Peyer's patch (tissue), 4 donors: ENCODE measurements around the gene PFKFB3. TPM values are rescaled to one million over a fixed set of nuclear protein-coding genes. Genes with fewer than 3 reads are reported as not detected.
"Not testable (repeated sequence)": the region's sequence is repeated elsewhere in the genome, so short reads cannot be mapped to it uniquely, and the experiment has no call there.

Experiments
- DNase-seq, 3 donors: peaks; one replicate each; pipeline ENCODE4 v3.0.0-alpha.2; 2017 to 2019
- H3K27ac ChIP-seq, 4 donors: fragments of 200-600 bp; sonication (generic); one replicate each; pipeline ENCODE4 v1.5.1; 2016 to 2019
- H3K27me3 ChIP-seq, 2 donors: fragments of 200-600 bp; sonication (generic); one replicate each; pipeline ENCODE4 v1.5.1; 2019
- H3K36me3 ChIP-seq, 3 donors: fragments of 200-600 bp; sonication (generic); one replicate each; pipeline ENCODE4 v1.5.1; 2016 to 2019
- H3K4me1 ChIP-seq, 4 donors: fragments of 200-600 bp; sonication (generic); one replicate each; pipeline ENCODE4 v1.5.1; 2016 to 2019
- H3K4me3 ChIP-seq, 4 donors: fragments of 200-600 bp; sonication (generic); 1 replicate in 3 of 4; 2 replicates in 1 of 4; pipeline ENCODE4 v1.5.1; 2016 to 2019; ENCODE audit warnings: mild to moderate bottlenecking in 1 of 4
- H3K9me3 ChIP-seq, 4 donors: fragments of 200-600 bp; sonication (generic); one replicate each; pipeline ENCODE4 v1.5.1; 2016 to 2019; ENCODE audit warnings: mild to moderate bottlenecking in 1 of 4
- CTCF ChIP-seq, 6 experiments: fragments of 450-650 bp in 4 of 6; fragments of 200-600 bp in 2 of 6; sonication (generic) in 1 of 6; IDR thresholded peaks; one replicate each; pipeline ENCODE4 v1.5.1; 2017 to 2019; ENCODE audit warnings: antibody characterized with exemption in 6 of 6, mild to moderate bottlenecking in 3 of 6, moderate library complexity in 1 of 6
- POLR2A ChIP-seq, 2 donors: fragments of 450-650 bp; IDR thresholded peaks; one replicate each; pipeline ENCODE4 v1.5.1; 2017; ENCODE audit warnings: antibody characterized with exemption in 2 of 2, mild to moderate bottlenecking in 2 of 2, moderate library complexity in 2 of 2
- total RNA-seq, 4 donors: library from RNA; depleted of rRNA; stranded (reverse); fragments of >200 nt; gene quantifications; one replicate each; pipeline ENCODE4 v1.1.0, GENCODE V29; 2016

The PFKFB3 gene
- total RNA-seq, 4 donors from 2014 or later = 15.2 to 85.0 (median 36.6) TPM

- no peak for TF ChIP-seq POLR2A (IDR thresholded peaks at IDR 0.05)
- TF ChIP-seq CTCF (IDR thresholded peaks at IDR 0.05) = no peak
- DNase-seq = no peak
- Histone ChIP-seq H3K4me3 (no peak overlapping the region), H3K4me1 (peaks cover 0 to 8% (median 0%) of the 10 kb centered on the region in 4 donors), H3K27me3 (no peaks in the 10 kb centered on the region), H3K27ac (no peak overlapping the region), H3K36me3 (no peaks in the 10 kb centered on the region), H3K9me3 (no peaks in the 10 kb centered on the region)
Measured at GRCh38 chr10:6186894-6187256, 15.9 kb upstream of the PFKFB3 start.

GRCh38 chr10:6187278-6187677, 15.5 kb upstream of the PFKFB3 start:
- DNase-seq = no peak
- no peak for TF ChIP-seq POLR2A (IDR thresholded peaks at IDR 0.05)
- no peak for TF ChIP-seq CTCF (IDR thresholded peaks at IDR 0.05)
- Histone ChIP-seq H3K36me3 (no peaks in the 10 kb centered on the region), H3K27ac (no peak overlapping the region), H3K9me3 (no peaks in the 10 kb centered on the region), H3K4me3 (no peak overlapping the region), H3K4me1 (peaks cover 0 to 8% (median 0%) of the 10 kb centered on the region in 4 donors), H3K27me3 (no peaks in the 10 kb centered on the region)

GRCh38 chr10:6190033-6190432, 12.7 kb upstream of the PFKFB3 start:
- not testable (repeated sequence) for H3K4me3 ChIP-seq, H3K9me3 ChIP-seq, H3K27ac ChIP-seq, H3K27me3 ChIP-seq, H3K4me1 ChIP-seq, H3K36me3 ChIP-seq, DNase-seq

GRCh38 chr10:6191147-6191546, 11.6 kb upstream of the PFKFB3 start:
- Histone ChIP-seq H3K9me3 (no peaks in the 10 kb centered on the region), H3K4me1 (peaks cover 0 to 8% (median 0%) of the 10 kb centered on the region in 4 donors), H3K27ac (peak overlapping the region in 1 of 4 donors; percentile 67), H3K36me3 (no peaks in the 10 kb centered on the region), H3K4me3 (no peak overlapping the region), H3K27me3 (no peaks in the 10 kb centered on the region)
- DNase-seq = no peak
- no peak for TF ChIP-seq CTCF (IDR thresholded peaks at IDR 0.05)

- H3K36me3 ChIP-seq = no peaks in the 10 kb centered on the region
- no peaks in the 10 kb centered on the region for H3K27me3 ChIP-seq
- peak overlapping the region in 3 of 4 donors; percentile 26 to 67 (median 52) for H3K27ac ChIP-seq
- H3K4me3 ChIP-seq = no peak overlapping the region
- H3K4me1 ChIP-seq = peaks cover 0 to 8% (median 0%) of the 10 kb centered on the region in 4 donors
- H3K9me3 ChIP-seq = no peaks in the 10 kb centered on the region
- no peak for DNase-seq
- no peak for TF ChIP-seq CTCF (IDR thresholded peaks at IDR 0.05)
- TF ChIP-seq POLR2A (IDR thresholded peaks at IDR 0.05) = no peak
Measured at GRCh38 chr10:6191569-6191968, 11.2 kb upstream of the PFKFB3 start.

- H3K27ac ChIP-seq = peak overlapping the region in 2 of 4 donors; percentile 31 to 67
- not testable (repeated sequence) for H3K9me3 ChIP-seq, H3K4me3 ChIP-seq, DNase-seq, H3K27me3 ChIP-seq, H3K4me1 ChIP-seq, H3K36me3 ChIP-seq
Measured at GRCh38 chr10:6193342-6193741, 9.4 kb upstream of the PFKFB3 start.

GRCh38 chr10:6194311-6194710, 8.4 kb upstream of the PFKFB3 start:
- H3K27me3 ChIP-seq = no peaks in the 10 kb centered on the region
- no peak overlapping the region for H3K27ac ChIP-seq
- no peak overlapping the region for H3K4me3 ChIP-seq
- no peak for TF ChIP-seq CTCF (IDR thresholded peaks at IDR 0.05)
- TF ChIP-seq POLR2A (IDR thresholded peaks at IDR 0.05) = no peak
- H3K9me3 ChIP-seq = no peaks in the 10 kb centered on the region
- no peaks in the 10 kb centered on the region for H3K36me3 ChIP-seq
- peaks cover 0 to 8% (median 0%) of the 10 kb centered on the region in 4 donors for H3K4me1 ChIP-seq
- DNase-seq = no peak
